ENCODE results near the gene MRPL54.
"Not testable (repeated sequence)": the region's sequence is repeated elsewhere in the genome, so short reads cannot be mapped to it uniquely, and the experiment has no call there.

Gene MRPL54

GRCh38 chr19:3740431-3740830, 22.1 kb upstream of the MRPL54 start:
- DNase-seq (ENCODE audit: low read depth): no peak

DNA sequence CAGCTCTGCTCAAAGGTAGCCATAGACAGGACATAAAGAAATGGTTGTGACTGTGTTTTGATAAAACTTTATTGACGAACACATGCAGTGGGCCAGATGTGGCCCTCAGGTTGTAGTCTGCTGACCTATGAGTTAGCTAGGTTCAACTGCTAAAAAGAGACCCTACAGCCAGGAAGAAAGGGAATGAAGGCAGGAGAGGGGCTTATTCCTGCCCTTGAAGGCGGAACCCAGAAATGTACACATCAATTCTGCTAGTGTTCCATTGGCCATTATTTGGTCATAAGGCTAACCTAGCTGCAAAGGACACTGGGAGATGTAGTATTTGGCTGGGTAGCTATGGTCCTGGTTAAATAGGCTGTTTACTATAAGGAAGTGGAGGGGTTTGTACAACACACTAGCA, 19.0 kb upstream of the MRPL54 start:
- no peak for DNase-seq (ENCODE audit: low read depth)

DNA sequence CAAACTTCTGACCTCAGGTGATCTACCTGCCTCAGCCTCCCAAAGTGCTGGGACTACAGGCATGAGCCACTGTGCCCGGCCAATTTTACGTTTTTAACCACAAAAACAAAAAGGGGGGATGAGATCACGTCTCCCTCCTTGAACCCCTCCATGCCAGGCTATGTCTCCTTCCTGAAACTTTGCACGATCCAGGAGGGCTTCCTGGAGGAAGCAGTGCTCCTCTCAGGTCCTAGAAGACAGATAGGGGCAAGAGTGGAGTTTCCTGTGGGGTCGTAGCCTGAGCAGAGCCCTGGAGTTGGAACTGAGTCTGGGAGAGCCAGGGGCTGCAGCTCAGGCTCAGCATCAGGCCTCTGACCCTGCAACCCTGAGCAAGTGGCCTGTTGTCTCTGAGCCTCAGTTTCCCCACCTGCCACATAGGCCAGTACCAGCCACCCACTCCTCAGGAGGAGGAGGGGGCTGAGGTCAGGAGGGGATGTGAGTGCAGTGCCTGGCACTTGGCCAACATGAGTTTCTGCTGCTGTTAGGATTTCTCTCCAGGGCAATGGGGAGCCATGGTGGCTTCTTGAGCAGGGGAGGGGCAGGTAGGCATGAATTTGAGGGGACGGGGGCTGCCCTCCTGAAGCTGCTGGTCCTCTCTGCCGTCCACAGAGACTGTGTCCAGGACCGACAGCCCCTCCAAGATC, 17.0 kb upstream of the MRPL54 start:
- no peak for DNase-seq (ENCODE audit: low read depth)

- no peak for DNase-seq (ENCODE audit: low read depth)
Measured at GRCh38 chr19:3746371-3747056, 16.0 kb upstream of the MRPL54 start.

DNA sequence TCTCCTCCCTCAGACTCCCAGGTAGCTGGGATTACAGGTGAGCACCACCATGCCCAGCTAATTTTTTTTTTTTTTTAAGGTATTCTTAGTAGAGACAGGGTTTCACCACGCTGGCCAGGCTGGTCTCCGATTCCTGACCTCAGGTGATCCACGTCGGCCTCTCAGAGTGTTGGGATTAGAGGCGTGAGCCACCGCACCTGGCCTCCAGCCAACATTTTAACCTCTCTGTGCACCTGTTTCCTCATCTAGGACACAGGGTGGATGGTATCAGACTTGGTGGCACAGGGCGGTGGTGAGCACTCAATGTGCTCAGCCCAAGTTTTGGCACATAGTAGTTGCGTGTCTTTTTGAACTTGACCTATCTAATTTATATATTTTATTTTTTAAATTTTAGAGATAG, 13.5 kb upstream of the MRPL54 start:
- DNase-seq (ENCODE audit: low read depth): no peak

GRCh38 chr19:3750211-3750610, 12.3 kb upstream of the MRPL54 start:
- no peak for DNase-seq (ENCODE audit: low read depth)

GRCh38 chr19:3751236-3751635, 11.2 kb upstream of the MRPL54 start:
- DNase-seq (ENCODE audit: low read depth): no peak

DNA sequence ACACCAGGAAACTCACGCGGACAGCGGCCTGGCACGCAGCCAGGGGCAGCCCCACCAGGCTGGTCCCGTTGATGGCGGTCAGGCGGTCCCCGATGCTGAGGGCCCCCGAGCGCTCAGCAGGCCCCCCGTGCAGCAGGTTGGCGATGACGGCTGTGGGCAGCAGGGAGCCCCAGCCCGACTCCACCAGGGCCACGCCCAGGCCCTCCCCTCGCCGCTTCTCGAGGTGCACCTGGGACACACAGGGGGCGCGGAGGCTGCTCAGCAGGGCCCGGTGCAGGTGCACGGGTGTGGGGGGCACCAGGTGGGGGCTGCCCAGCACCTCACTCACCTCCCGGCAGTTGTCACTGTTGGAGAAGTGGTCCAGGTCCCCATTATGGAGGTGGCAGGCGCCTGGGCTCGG, 10.0 kb upstream of the MRPL54 start:
- DNase-seq (ENCODE audit: low read depth): no peak

DNA sequence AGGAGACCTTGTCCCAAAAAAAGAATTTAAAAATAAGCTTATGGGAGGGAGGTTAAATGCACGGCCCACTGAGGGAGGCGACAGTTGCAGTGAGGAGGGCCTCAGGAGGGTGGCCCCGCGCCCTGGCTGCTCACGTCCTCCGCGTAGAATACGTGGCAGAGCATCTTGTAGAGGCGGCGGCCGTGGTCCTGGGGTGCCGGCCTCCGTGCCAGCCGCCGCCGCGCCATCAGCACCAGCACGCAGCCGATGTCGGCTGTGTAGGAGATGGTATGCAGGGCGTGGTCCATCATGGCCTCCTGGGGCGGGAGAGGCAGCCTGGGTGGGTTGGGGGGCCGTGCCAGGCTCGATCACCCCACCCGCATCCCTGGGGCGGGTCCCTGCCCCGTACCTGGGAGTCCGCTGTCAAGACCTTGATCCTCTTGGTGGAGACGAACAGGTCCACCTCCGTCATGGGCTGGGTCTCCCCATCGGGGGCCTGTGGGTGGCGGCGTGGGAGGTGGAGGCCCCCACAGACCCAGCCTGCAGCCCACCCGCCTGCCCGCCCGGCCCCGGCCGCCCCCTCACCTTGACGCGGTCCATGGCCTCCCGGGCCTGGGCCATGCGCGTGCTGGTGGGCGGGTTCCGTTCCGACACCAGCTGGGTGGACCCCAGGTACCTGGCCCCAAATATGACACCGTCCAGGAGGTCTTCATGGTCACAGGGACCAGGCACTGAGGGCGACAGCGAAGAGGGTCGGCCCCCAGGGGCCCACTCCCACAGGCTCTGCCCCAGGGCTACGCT, 8.7 kb upstream of the MRPL54 start:
- no peak for DNase-seq (ENCODE audit: low read depth)

DNA sequence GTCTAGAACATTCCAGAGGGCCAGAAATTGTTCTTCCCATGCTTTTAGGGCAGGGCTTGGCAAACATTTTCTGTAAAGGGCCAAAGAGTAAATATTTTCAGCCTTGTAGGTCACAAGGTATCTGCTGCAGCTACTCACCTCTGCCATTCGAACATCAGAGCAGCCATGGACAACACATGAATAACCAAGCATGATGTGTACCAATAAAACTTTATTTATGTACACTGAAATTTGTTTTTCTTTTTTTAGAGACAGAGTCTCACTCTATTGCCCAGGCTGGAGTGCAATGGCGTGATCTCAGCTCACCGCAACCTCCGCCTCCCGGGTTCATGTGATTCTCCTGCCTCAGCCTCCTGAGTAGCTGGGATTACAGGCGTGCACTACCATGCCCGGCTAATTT, 4.8 kb upstream of the MRPL54 start:
- DNase-seq (ENCODE audit: low read depth): not testable (repeated sequence)

DNA sequence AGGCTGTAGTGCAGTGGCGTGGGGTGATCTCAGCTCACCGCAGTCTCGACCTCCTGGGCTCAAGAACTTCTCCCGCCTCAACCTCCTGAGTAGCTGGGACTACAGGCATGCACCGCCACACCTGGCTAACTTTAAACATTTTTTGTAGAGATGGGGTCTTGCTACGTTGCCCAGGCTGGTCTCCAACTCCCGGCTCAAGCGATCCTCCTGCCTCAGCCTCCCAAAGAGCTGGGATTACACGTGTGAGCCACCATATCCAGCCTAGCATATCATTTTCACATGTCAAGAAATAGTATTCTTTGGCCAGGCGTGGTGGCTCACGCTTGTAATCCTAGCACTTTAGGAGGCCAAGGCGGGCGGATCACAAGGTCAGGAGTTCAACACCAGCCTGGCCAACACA, 4.2 kb upstream of the MRPL54 start:
- DNase-seq (ENCODE audit: low read depth): not testable (repeated sequence)

DNA sequence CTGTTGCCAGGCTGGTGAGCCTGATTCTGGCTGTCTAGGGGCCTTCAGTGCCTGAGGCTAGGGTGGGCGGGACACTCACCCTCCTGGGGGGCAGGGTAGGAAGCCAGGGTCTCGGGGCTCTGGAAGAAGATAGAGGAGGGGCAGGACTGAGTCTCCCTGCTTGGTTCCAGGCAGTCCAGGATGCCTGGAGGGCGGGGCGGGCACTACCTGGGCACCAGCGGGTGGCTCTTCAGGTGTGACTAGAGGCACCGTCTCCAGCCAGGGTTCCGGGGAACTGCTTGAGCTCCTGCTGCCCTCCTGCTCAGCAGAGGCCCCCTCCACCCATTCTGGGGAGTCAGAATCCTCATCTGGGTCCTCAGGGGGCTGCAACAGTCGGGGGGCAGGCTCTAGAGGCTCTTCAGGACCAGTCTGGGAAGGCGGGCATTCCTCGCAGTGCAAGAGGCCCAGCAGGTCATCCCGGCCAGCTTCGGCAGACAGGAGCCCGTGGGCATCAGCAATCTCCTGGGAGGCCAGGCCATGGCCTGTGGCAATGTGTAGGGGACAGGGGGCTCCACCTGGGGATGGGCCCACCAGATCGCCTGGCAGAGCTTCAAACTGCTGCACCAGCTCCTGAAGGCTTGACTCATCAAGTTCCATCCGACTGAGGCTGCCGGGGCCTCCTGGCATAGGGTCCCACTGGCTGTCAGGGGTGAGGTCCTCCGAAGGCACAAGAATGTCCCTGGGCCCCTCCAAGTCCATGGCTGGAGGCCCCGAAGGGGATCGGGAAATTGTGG, 2.8 kb upstream of the MRPL54 start:
- DNase-seq (ENCODE audit: low read depth): no peak

DNA sequence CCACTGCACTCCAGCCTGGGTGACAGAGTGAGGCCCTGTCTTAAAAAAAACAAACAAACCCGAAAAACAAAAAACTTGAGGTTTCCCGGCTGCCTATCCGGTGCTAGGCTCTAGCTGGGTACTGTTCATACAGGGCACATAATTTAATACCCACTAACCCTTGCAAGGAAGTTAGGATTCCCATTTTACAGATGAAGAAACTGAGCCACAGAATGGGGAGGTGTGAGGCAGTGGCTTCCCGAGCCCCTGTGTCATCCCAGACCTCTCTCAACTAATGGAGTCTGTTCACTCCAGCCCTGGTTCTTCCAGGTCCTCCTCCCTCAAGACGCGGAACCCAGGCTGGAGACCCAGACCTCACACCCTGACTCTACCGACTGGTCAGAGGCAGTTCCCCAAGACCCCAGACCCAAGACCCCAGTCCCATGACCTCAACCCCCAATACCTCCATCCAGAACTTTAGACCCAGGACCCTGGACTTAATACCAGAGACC, 1.6 kb upstream of the MRPL54 start:
- DNase-seq (ENCODE audit: low read depth): no peak

DNA sequence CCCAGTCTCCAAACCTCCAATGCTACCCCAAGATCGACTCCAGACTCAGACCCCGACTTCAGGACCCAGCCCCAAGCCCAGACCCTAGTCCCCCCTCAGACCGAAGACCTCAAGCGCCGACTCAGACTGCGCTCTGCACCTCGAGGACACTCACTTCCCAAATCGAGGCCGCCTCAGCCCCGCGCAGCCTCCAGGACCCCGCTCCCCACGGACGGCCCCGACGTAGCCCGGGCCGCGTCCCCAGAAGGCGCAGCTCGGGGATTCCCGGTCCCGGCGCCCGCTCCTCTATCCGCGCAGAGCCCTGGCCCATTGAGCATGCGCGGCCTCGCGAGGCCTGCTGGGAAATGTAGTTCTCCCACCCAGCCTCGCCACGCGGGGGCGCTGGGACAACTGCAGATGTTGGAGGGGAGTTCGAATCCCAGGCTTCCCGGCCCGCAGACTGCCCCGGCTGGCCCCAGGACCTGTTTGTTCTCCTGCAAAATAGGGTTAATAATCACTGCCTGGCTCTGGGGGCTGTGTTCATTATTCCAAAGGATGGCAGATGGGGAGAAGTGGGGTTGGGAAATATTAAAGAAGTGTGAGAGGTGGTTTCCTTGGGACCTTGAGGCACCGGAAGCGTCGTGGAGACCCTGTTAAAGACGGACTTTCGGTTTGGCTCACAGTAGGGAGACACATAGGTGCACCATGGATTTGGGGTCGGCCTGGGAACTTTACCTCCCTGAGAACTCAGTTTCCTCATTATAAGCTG, 926 bp upstream of the MRPL54 start, which contains the start of gene APBA3:
Gene APBA3, minus strand, starts transcription at position 311 of the 748 bp plus-strand sequence. CDS start 1,428 bp downstream, outside the sequence.
- peak; percentile 97 for DNase-seq (ENCODE audit: low read depth)

- DNase-seq (ENCODE audit: low read depth): no peak
Measured at GRCh38 chr19:3762130-3762473, 380 bp upstream of the MRPL54 start.

DNA sequence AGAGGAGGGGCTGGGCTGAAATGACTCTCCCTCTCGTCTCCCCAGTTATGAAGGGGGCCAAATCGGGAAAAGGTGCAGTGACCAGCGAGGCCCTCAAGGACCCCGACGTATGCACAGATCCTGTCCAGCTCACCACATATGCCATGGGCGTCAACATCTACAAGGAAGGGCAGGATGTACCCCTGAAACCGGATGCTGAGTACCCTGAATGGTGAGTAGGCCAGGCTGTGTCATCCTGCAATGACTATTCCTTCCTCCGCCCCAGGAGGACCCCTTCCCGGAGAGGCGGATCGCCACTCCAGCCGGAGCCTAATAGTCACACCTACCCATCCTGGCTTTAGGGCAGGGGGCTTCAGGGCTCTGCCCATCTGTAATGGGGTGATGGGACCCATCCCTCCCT, 2.6 kb downstream of the MRPL54 start:
- DNase-seq (ENCODE audit: low read depth): no peak

GRCh38 chr19:3765757-3766156, 3.3 kb downstream of the MRPL54 start:
- not testable (repeated sequence) for DNase-seq (ENCODE audit: low read depth)

GRCh38 chr19:3766520-3766919, 4.0 kb downstream of the MRPL54 start:
- DNase-seq (ENCODE audit: low read depth): no peak

GRCh38 chr19:3767050-3767449, 4.6 kb downstream of the MRPL54 start:
- DNase-seq (ENCODE audit: low read depth): no peak

GRCh38 chr19:3768015-3768747, 5.7 kb downstream of the MRPL54 start:
- no peak for DNase-seq (ENCODE audit: low read depth)

GRCh38 chr19:3768748-3769099, 6.2 kb downstream of the MRPL54 start:
- no peak for DNase-seq (ENCODE audit: low read depth)
